CD4-positive, alpha-beta T cell treated with Interleukin-6 for 4 hours (primary cell): ENCODE measurements around the gene SNAI1.
A peak's percentile ranks its signal among the peaks of the same experiment; 100 is the strongest.
"Not testable (repeated sequence)": the region's sequence is repeated elsewhere in the genome, so short reads cannot be mapped to it uniquely, and the experiment has no call there.

ENCODE experiments used
- DNase-seq: peaks from one replicate; pipeline ENCODE4 v3.0.0-alpha.2; 2020; ENCODE audit warnings: mixed read lengths

The SNAI1 gene

GRCh38 chr20:49982346-49983122 lies at the start of gene SNAI1:
Gene SNAI1, plus strand, starts transcription at chr20:49982980. Its CDS starts 80 bp downstream, at chr20:49983060.
- DNase-seq = peak; percentile 91

- no peak for DNase-seq
Observed at GRCh38 chr20:49935746-49936152, 47.0 kb upstream of the SNAI1 start.

GRCh38 chr20:49936153-49937026 lies 46.4 kb upstream of the SNAI1 start, which contains the start of gene RNF114:
Gene RNF114, plus strand, starts transcription at chr20:49936397. Its CDS starts 16 bp downstream, at chr20:49936413.
- peak; percentile 94 for DNase-seq

GRCh38 chr20:49937027-49937929 lies 45.5 kb upstream of the SNAI1 start:
- DNase-seq = peak; percentile 22

- no peak for DNase-seq
Observed at GRCh38 chr20:49938173-49939163, 44.3 kb upstream of the SNAI1 start.

- no peak for DNase-seq
Observed at GRCh38 chr20:49941456-49941855, 41.3 kb upstream of the SNAI1 start.

GRCh38 chr20:49942303-49942702 lies 40.5 kb upstream of the SNAI1 start:
- DNase-seq = no peak

GRCh38 chr20:49942942-49943341 lies 39.8 kb upstream of the SNAI1 start:
- no peak for DNase-seq

GRCh38 chr20:49945306-49945700 lies 37.5 kb upstream of the SNAI1 start:
- no peak for DNase-seq

- no peak for DNase-seq
Observed at GRCh38 chr20:49945701-49946477, 36.9 kb upstream of the SNAI1 start.

GRCh38 chr20:49948178-49948577 lies 34.6 kb upstream of the SNAI1 start:
- no peak for DNase-seq

GRCh38 chr20:49948809-49949507 lies 33.8 kb upstream of the SNAI1 start:
- DNase-seq = no peak

- DNase-seq = no peak
Observed at GRCh38 chr20:49951151-49951550, 31.6 kb upstream of the SNAI1 start.

- no peak for DNase-seq
Observed at GRCh38 chr20:49955167-49955566, 27.6 kb upstream of the SNAI1 start.

- DNase-seq = not testable (repeated sequence)
Observed at GRCh38 chr20:49955830-49956396, 26.9 kb upstream of the SNAI1 start.

GRCh38 chr20:49956689-49957088 lies 26.1 kb upstream of the SNAI1 start:
- no peak for DNase-seq

- DNase-seq = not testable (repeated sequence)
Observed at GRCh38 chr20:49957089-49957938, 25.5 kb upstream of the SNAI1 start.

- no peak for DNase-seq
Observed at GRCh38 chr20:49961413-49961812, 21.4 kb upstream of the SNAI1 start.
